K562 (cell line): ENCODE data around the gene PLGRKT. TPM values are rescaled to one million over a fixed set of nuclear protein-coding genes. Genes with fewer than 3 reads are reported as not detected.
A peak's percentile ranks its signal among the peaks of the same experiment; 100 is the strongest.

ENCODE experiments used
- ATAC-seq: fragments of 200-7000 bp; cut with Tn5 transposase; 3 replicates; pipeline ENCODE4 v1.9.1; 2020; ENCODE audit warnings: moderate library complexity
- BruUV-seq: library from RNA; stranded (reverse); fragments of 400-500 nt; replicated peaks from 2 replicates; lab custom pipeline; 2021; lab: Mats Ljungman, UMichigan
- CTCF ChIA-PET: fragments of 300-600 bp; formaldehyde crosslinking; extraction: SDS; loops from one replicate; lab custom pipeline; 2021; ENCODE audit warnings: low intra/inter-chr PET ratio; lab: Yijun Ruan, JAX
- POLR2A ChIA-PET: fragments of 300-600, 350-650 bp; sonication (Branson Sonifier 250); formaldehyde crosslinking; extraction: SDS; loops from one replicate; lab custom pipeline; 2021; ENCODE audit warnings: antibody characterized with exemption, inconsistent platforms; lab: Yijun Ruan, JAX
- DNase-seq, 4 experiments: peaks; one replicate each; pipeline versions ENCODE4 v3.0.0 to v3.0.0-alpha.2; 2011 to 2018; ENCODE audit warnings: low spot score in 3 of 4, mixed read lengths in 3 of 4; ENCODE audit errors: extremely low read depth in 1 of 4
- FAIRE-seq: peaks from 2 replicates; lab custom pipeline; 2011; peaks lifted over from hg19 to GRCh38; lab: Jason Lieb, UNC
- H2AFZ ChIP-seq: 2 replicates; pipeline ENCODE4 v1.6.0; 2011; ENCODE audit warnings: low read depth, low read length, control low read depth, inconsistent platforms
- H3K27ac ChIP-seq: fragments of 200-600 bp; 3 replicates; pipeline ENCODE4 v1.8.0; 2011; ENCODE audit warnings: low read depth, mild to moderate bottlenecking, control low read depth, inconsistent platforms, low read length, moderate library complexity, mixed read lengths; ENCODE audit errors: extremely low read depth
- H3K27me3 ChIP-seq, 2 experiments: fragments of 300-600 bp in 1 of 2; 2 replicates in 1 of 2; 3 replicates in 1 of 2; pipeline versions ENCODE4 v1.6.0 to v1.8.0; 2011; ENCODE audit warnings: inconsistent platforms in 2 of 2, low read length in 2 of 2, mild to moderate bottlenecking in 1 of 2, mixed read lengths in 1 of 2, moderate library complexity in 1 of 2; ENCODE audit not compliant: control insufficient read depth in 2 of 2, insufficient read depth in 2 of 2
- H3K36me3 ChIP-seq: fragments of 300-600 bp; 3 replicates; pipeline ENCODE4 v1.8.0; 2011; ENCODE audit warnings: mild to moderate bottlenecking, low read length, inconsistent platforms; ENCODE audit not compliant: control insufficient read depth, insufficient read depth
- H3K4me1 ChIP-seq, 2 experiments: fragments of 200-600 bp in 1 of 2; replicated peaks in 1 of 2; 2 replicates in 1 of 2; 3 replicates in 1 of 2; pipeline versions ENCODE4 v1.5.1 to v1.8.0; 2011; ENCODE audit warnings: inconsistent platforms in 2 of 2, low read length in 2 of 2, mild to moderate bottlenecking in 1 of 2, mixed read lengths in 1 of 2, moderate library complexity in 1 of 2; ENCODE audit not compliant: control insufficient read depth in 2 of 2, insufficient read depth in 2 of 2
- H3K4me2 ChIP-seq: 2 replicates; pipeline ENCODE4 v1.6.1; 2011; ENCODE audit warnings: low read length, control low read depth, inconsistent platforms, mixed read lengths; ENCODE audit not compliant: insufficient read depth
- H3K4me3 ChIP-seq: fragments of 200-600 bp; sonication (generic), shearing (Covaris generic); 2 replicates; pipeline ENCODE4 v1.5.1; 2016; ENCODE audit warnings: control low read depth, inconsistent platforms
- H3K79me2 ChIP-seq: fragments of 200-600 bp; 3 replicates; pipeline ENCODE4 v1.8.0; 2011; ENCODE audit warnings: low read length, inconsistent platforms; ENCODE audit not compliant: control insufficient read depth, insufficient read depth
- H3K9ac ChIP-seq, 2 experiments: 2 replicates each; pipeline versions ENCODE4 v1.6.0 to v1.6.1; 2011; ENCODE audit warnings: low read depth in 2 of 2, low read length in 2 of 2, control low read depth in 1 of 2, inconsistent platforms in 1 of 2, mild to moderate bottlenecking in 1 of 2, mixed read lengths in 1 of 2; ENCODE audit not compliant: insufficient read depth in 1 of 2
- H3K9me1 ChIP-seq: one replicate; pipeline ENCODE4 v1.6.0; 2011; ENCODE audit warnings: inconsistent platforms, mild to moderate bottlenecking, low read length, moderate library complexity; ENCODE audit not compliant: control insufficient read depth, insufficient read depth
- H3K9me3 ChIP-seq: replicated peaks from 2 replicates; pipeline ENCODE4 v1.5.1; 2011; ENCODE audit warnings: low read depth, low read length, inconsistent platforms; ENCODE audit not compliant: control insufficient read depth, insufficient read depth
- H4K20me1 ChIP-seq: replicated peaks from 2 replicates; pipeline ENCODE4 v1.6.1; 2011; ENCODE audit warnings: low read length, inconsistent platforms, mixed read lengths; ENCODE audit not compliant: control insufficient read depth, insufficient read depth
- ATF3 ChIP-seq, 2 experiments: fragments of 450-650 bp in 1 of 2; sonication (generic) in 1 of 2; formaldehyde crosslinking in 1 of 2; IDR thresholded peaks in 1 of 2; conservative IDR thresholded peaks in 1 of 2; 2 replicates each; pipeline versions ENCODE4 v1.6.1 to v1.8.1; 2016 to 2023; ENCODE audit warnings: mild to moderate bottlenecking in 2 of 2, moderate library complexity in 2 of 2, inconsistent platforms in 1 of 2, missing genetic modification reagents in 1 of 2
- DLX4 ChIP-seq: fragments of 250-450 bp; sonication (Bioruptor Pico); IDR thresholded peaks from 2 replicates; pipeline ENCODE4 v1.6.1; 2021; ENCODE audit warnings: mild to moderate bottlenecking
- FOSL1 ChIP-seq: fragments of 200-800 bp; sonication (Bioruptor generic); conservative IDR thresholded peaks from 2 replicates; pipeline ENCODE4 v1.6.1; 2016; ENCODE audit warnings: missing genetic modification characterization, missing compliant biosample characterization
- KLF16 ChIP-seq: IDR thresholded peaks from 2 replicates; pipeline ENCODE4 v1.6.1; 2016; ENCODE audit warnings: antibody characterized with exemption
- PURB ChIP-seq: sonication (generic); formaldehyde crosslinking; IDR thresholded peaks from 2 replicates; pipeline ENCODE4 v1.9.0; 2021; ENCODE audit warnings: low read depth, mild to moderate bottlenecking, missing genetic modification reagents
- RAD21 ChIP-seq, 2 experiments: fragments of 250-450 bp in 1 of 2; fragments of 450-650 bp in 1 of 2; sonication (Bioruptor Pico) in 1 of 2; formaldehyde crosslinking in 1 of 2; IDR thresholded peaks in 1 of 2; conservative IDR thresholded peaks in 1 of 2; 2 replicates each; pipeline versions ENCODE4 v1.4.0 to v1.8.0; 2020 to 2022; ENCODE audit warnings: mild to moderate bottlenecking in 2 of 2, moderate library complexity in 1 of 2
- RNF219 ChIP-seq: fragments of 250-450 bp; sonication (Bioruptor Pico); IDR thresholded peaks from 2 replicates; pipeline ENCODE4 v1.5.0; 2022; ENCODE audit warnings: mild to moderate bottlenecking
- SUPT5H ChIP-seq: fragments of 450-650 bp; IDR thresholded peaks from 2 replicates; pipeline ENCODE4 v1.6.1; 2016
- ZKSCAN3 ChIP-seq: fragments of 250-450 bp; sonication (Bioruptor Pico); IDR thresholded peaks from 2 replicates; pipeline ENCODE4 v1.4.0; 2020
- WGBS: fragments of 100-300 bp; shearing (Covaris generic); methylation state at CpG from one replicate; pipeline ENCODE4 v1.1.6; 2016; ENCODE audit warnings: low coverage, mixed read lengths; ENCODE audit not compliant: insufficient coverage; ENCODE audit errors: missing lambda C conversion rate; 5-methylcytosine and 5-hydroxymethylcytosine counted together
- in situ Hi-C: fragments of 300-500 bp; cut with MboI; formaldehyde crosslinking; loops from 4 replicates; pipeline ENCODE4 v1.15.0; 2018; ENCODE audit warnings: inconsistent platforms, mixed read lengths
- intact Hi-C: fragments of 100-400 bp; cut with micrococcal nuclease; formaldehyde crosslinking; loops from 2 replicates; pipeline ENCODE4 v1.14.2; 2022
- polyA plus RNA-seq, 8 experiments: library from polyadenylated mRNA; depleted of rRNA in 4 of 8; stranded (reverse) in 5 of 8; unstranded in 3 of 8; fragments of >200 nt; fragmentation: Nextera tagmentation in 2 of 8; fragmentation: Illumina TruSeq in 1 of 8; extraction: Ambion mirVana in 2 of 8; extraction: Trizol in 1 of 8; gene quantifications; 2 replicates each; pipeline versions ENCODE4 v1.2.1 to v1.2.3, GENCODE V29; 2011 to 2014; ENCODE audit warnings: inconsistent platforms in 1 of 8, missing spikeins in 1 of 8
- total RNA-seq, 7 experiments: library from RNA; depleted of rRNA in 6 of 7; stranded (reverse); fragments of >200 nt in 6 of 7; fragmentation: Illumina TruSeq in 2 of 7; extraction: Trizol in 2 of 7; gene quantifications; 2 replicates each; pipeline versions ENCODE4 v1.2.1 to v1.2.3, GENCODE V29; 2011 to 2021; ENCODE audit warnings: low replicate concordance in 1 of 7

Gene PLGRKT
- total and polyA plus RNA-seq, 9 of the 15 experiments (the other 6 are each of a cell fraction or from before 2014, with no cell fraction given) = 4.7 to 13.8 (median 6.5) TPM

- TF ChIP-seq RNF219 = no peak
- no peak for TF ChIP-seq KLF16
- no peak for TF ChIP-seq ZKSCAN3 (CRISPR knock-in tag)
- TF ChIP-seq RAD21 (CRISPR knock-in tag; conservative IDR thresholded peaks at IDR 0.05 in 1 of 2, IDR thresholded peaks at IDR 0.05 in 1 of 2) = peak; percentile 51 to 65
- no peak for TF ChIP-seq SUPT5H
These were observed 4.8 kb upstream of the PLGRKT start (continued) for GRCh38 chr9:5442400-5443011.

GRCh38 chr9:5441043-5441442, 3.3 kb upstream of the PLGRKT start:
- H3K36me3 ChIP-seq = no peaks in the 10 kb centered on the region
- TF ChIP-seq PURB (no peak), FOSL1 (peak; percentile 35), DLX4 (CRISPR knock-in tag) (no peak), ATF3 (IDR thresholded peaks at IDR 0.05) (peak; percentile 52; the same call in 1 of the 2 replicates), ATF3 (CRISPR knock-in tag; conservative IDR thresholded peaks at IDR 0.05) (no peak)
- DNase-seq (no peak), FAIRE-seq (no peak), ATAC-seq (no peak)
- H3K79me2 ChIP-seq = no peaks in the 10 kb centered on the region; the same call in 2 of the 3 replicates
- 0 out of 2 replicates have a peak overlapping the region, but pooled peaks have one; percentile 20 for H2AFZ ChIP-seq
- H3K9me3 ChIP-seq = no peaks in the 10 kb centered on the region
- no peak overlapping the region for H3K27ac ChIP-seq
- H3K4me3 ChIP-seq = no peak overlapping the region
- in situ Hi-C loops (loop anchor here (5.0 to 25.0 kb wide), 3 partner anchors 151 to 829 kb away; partner anchors contain the start of gene AK3), intact Hi-C loops (loop anchor here (5.0 kb wide), 1 partner anchor 254 kb away; the partner anchor contains the start of gene INSL6)
- no TSS peak for BruUV-seq
- no peaks in the 10 kb centered on the region for H3K9me1 ChIP-seq
- peaks cover 2 to 6% of the 10 kb centered on the region in 2 experiments; a peak in 1 of 5 replicates for H3K4me1 ChIP-seq
- POLR2A ChIA-PET = no interaction called here
- no peak overlapping the region for H3K9ac ChIP-seq
- no peaks in the 10 kb centered on the region for H4K20me1 ChIP-seq
- no peaks in the 10 kb centered on the region for H3K27me3 ChIP-seq
- no peak overlapping the region for H3K4me2 ChIP-seq
- 38% methylated on average over 2 of the region's 2 CpGs for WGBS
- CTCF ChIA-PET = no interaction called here
